A549 (cell line): ENCODE results near the gene TWIST2. TPM values are rescaled to one million over a fixed set of nuclear protein-coding genes. Genes with fewer than 3 reads are reported as not detected.
A peak's percentile ranks its signal among the peaks of the same experiment; 100 is the strongest.

Source experiments
- ATAC-seq, 2 experiments: fragments of 200-7000 bp in 1 of 2; fragments of >200 bp in 1 of 2; cut with Nextera tagmentation in 1 of 2; cut with Tn5 transposase in 1 of 2; 3 replicates each; pipeline versions ENCODE4 v1.8.0 to v1.9.1; 2018 to 2020; ENCODE audit warnings: mild to moderate bottlenecking in 1 of 2, moderate library complexity in 1 of 2
- CTCF ChIA-PET: fragments of 300-600 bp; sonication (Branson Sonifier 250); formaldehyde crosslinking; extraction: SDS; loops from one replicate; lab custom pipeline; 2021; ENCODE audit warnings: antibody characterized with exemption, inconsistent platforms; lab: Yijun Ruan, JAX
- POLR2A ChIA-PET: fragments of 350-600 bp; formaldehyde crosslinking; extraction: SDS; loops from one replicate; lab custom pipeline; 2021; ENCODE audit warnings: antibody characterized with exemption, inconsistent platforms; lab: Yijun Ruan, JAX
- DNase-seq, 2 experiments: peaks; one replicate each; pipeline versions ENCODE4 v3.0.0 to v3.0.0-alpha.2; 2011 to 2016; ENCODE audit warnings: low read depth in 1 of 2, low spot score in 1 of 2
- FAIRE-seq: peaks from 2 replicates; lab custom pipeline; 2011; peaks lifted over from hg19 to GRCh38; lab: Jason Lieb, UNC
- H3K27ac ChIP-seq, 2 experiments: fragments of >200 bp; sonication (Bioruptor Twin); formaldehyde crosslinking; 3 replicates each; pipeline ENCODE4 v1.5.1; 2016 to 2017
- H3K4me1 ChIP-seq: fragments of >200 bp; sonication (Bioruptor Twin); formaldehyde crosslinking; 3 replicates; pipeline ENCODE4 v1.6.1; 2016
- H3K4me2 ChIP-seq: fragments of >200 bp; sonication (Bioruptor Twin); formaldehyde crosslinking; 3 replicates; pipeline ENCODE4 v1.6.1; 2016
- H3K4me3 ChIP-seq: fragments of >200 bp; sonication (Bioruptor Twin); formaldehyde crosslinking; 3 replicates; pipeline ENCODE4 v1.5.1; 2016
- H3K9me3 ChIP-seq: fragments of >200 bp; sonication (Bioruptor Twin); formaldehyde crosslinking; 3 replicates; pipeline ENCODE4 v1.6.1; 2016
- CEBPB ChIP-seq, 2 experiments: fragments of >200 bp in 1 of 2; sonication (Bioruptor Twin) in 1 of 2; formaldehyde crosslinking in 1 of 2; IDR thresholded peaks; 2 replicates each; pipeline ENCODE4 v1.6.1; 2012 to 2016
- EHF ChIP-seq: fragments of 250-450 bp; sonication (Bioruptor Pico); IDR thresholded peaks from 2 replicates; pipeline ENCODE4 v1.5.0; 2020; ENCODE audit warnings: mild to moderate bottlenecking
- ELK1 ChIP-seq: fragments of 150-350 bp; IDR thresholded peaks from 2 replicates; pipeline ENCODE4 v1.6.1; 2014; ENCODE audit warnings: low read depth, mild to moderate bottlenecking, low read length
- EP300 ChIP-seq, 2 experiments: fragments of >200 bp; sonication (Bioruptor Twin); formaldehyde crosslinking; IDR thresholded peaks; 2 replicates in 1 of 2; 3 replicates in 1 of 2; pipeline ENCODE4 v1.6.1; 2016 to 2017
- ESRRA ChIP-seq: fragments of 150-350 bp; IDR thresholded peaks from 2 replicates; pipeline ENCODE4 v1.6.1; 2014; ENCODE audit warnings: mild to moderate bottlenecking, low read length, borderline replicate concordance
- FOXS1 ChIP-seq: fragments of 250-450 bp; sonication (Bioruptor Pico); IDR thresholded peaks from 2 replicates; pipeline ENCODE4 v1.5.0; 2020; ENCODE audit warnings: mild to moderate bottlenecking, moderate library complexity
- GATA3 ChIP-seq: IDR thresholded peaks from 2 replicates; pipeline ENCODE4 v1.6.1; 2012; ENCODE audit warnings: borderline replicate concordance
- HEYL ChIP-seq: fragments of 250-450 bp; sonication (Bioruptor Pico); IDR thresholded peaks from 2 replicates; pipeline ENCODE4 v1.8.0; 2021; ENCODE audit warnings: mild to moderate bottlenecking, moderate library complexity
- HOXB13 ChIP-seq: fragments of 250-450 bp; sonication (Bioruptor Pico); IDR thresholded peaks from 2 replicates; pipeline ENCODE4 v1.5.0; 2020; ENCODE audit warnings: low read depth, mild to moderate bottlenecking, moderate library complexity
- NFE2L2 ChIP-seq: fragments of 150-350 bp; conservative IDR thresholded peaks from 2 replicates; pipeline ENCODE4 v1.6.1; 2014; ENCODE audit warnings: low read length
- PBX3 ChIP-seq: IDR thresholded peaks from 2 replicates; pipeline ENCODE4 v1.6.1; 2012
- POLR2A ChIP-seq: IDR thresholded peaks from 2 replicates; pipeline ENCODE4 v1.6.1; 2012; ENCODE audit warnings: mild to moderate bottlenecking, low read length
- POLR2AphosphoS2 ChIP-seq: conservative IDR thresholded peaks from 2 replicates; pipeline ENCODE4 v1.6.1; 2012; ENCODE audit warnings: low read length, improper control_type of control experiment, inconsistent platforms
- REST ChIP-seq: fragments of 200-600 bp; sonication (generic); IDR thresholded peaks from 2 replicates; pipeline ENCODE4 v1.6.1; 2016; ENCODE audit warnings: antibody characterized with exemption, mild to moderate bottlenecking, moderate library complexity
- RNF2 ChIP-seq: fragments of 200-600 bp; sonication (generic); IDR thresholded peaks from 2 replicates; pipeline ENCODE4 v1.6.1; 2016; ENCODE audit warnings: low read depth, mild to moderate bottlenecking, antibody characterized with exemption, moderate library complexity, borderline replicate concordance
- WGBS: methylation state at CpG from one replicate; pipeline ENCODE4 v1.1.6; 2017; ENCODE audit errors: missing lambda C conversion rate; 5-methylcytosine and 5-hydroxymethylcytosine counted together
- polyA plus RNA-seq, 4 experiments: library from polyadenylated mRNA; depleted of rRNA in 3 of 4; stranded (reverse); fragments of >200 nt; fragmentation: RNase III in 1 of 4; extraction: RNeasy Plus Mini Kit Qiagen cat#74134 plus additional on column Dnase treatment in 1 of 4; gene quantifications; 2 replicates in 3 of 4; 3 replicates in 1 of 4; pipeline ENCODE4 v1.2.3, GENCODE V29; 2011 to 2017
- TF ChIP-seq, protein P1 (sequence below): IDR thresholded peaks from 2 replicates; pipeline ENCODE4 v1.6.1; 2012
- TF ChIP-seq, protein P2 (sequence below): fragments of >200 bp; sonication (Bioruptor Twin); formaldehyde crosslinking; IDR thresholded peaks from 3 replicates; pipeline ENCODE4 v1.5.1; 2016
- TF ChIP-seq, protein P3 (sequence below): fragments of 450-650 bp; IDR thresholded peaks from 2 replicates; pipeline ENCODE4 v1.6.1; 2014; ENCODE audit warnings: antibody characterized with exemption

TWIST2 gene
- polyA plus RNA-seq, 2 of the 4 experiments (the other 2 are of a cell fraction), result 7.1 to 8.2 TPM

DNA sequence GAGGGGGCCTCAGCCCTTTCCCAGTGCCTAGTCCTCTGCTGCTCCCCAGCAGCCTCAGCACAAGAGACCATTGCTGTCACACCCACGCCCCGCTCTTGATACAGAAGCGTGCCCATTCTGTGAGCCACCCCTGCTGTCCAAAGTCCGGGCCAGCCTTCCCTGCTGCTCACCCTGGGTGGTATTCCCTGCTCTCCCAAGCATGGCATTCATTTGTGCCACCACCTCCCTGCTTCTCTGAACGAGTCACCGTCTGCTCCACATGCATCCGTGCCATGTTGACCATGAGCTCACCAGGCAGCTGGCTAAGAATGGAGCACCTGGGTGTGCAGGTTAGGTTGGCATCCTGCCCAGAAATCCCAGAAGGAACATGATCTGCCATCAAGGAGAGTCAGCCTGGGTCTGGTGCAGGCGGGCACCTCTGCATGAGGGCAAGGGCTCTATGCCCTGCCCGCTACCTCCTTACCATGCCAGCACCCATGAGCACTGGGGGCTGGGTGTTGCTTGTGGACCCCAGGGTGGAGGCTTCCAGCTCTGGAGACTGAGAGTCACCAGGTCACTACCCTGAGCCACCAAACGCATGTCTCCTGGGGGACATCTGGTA, 63.0 kb downstream of the TWIST2 start:
- peak; percentile 9 to 41; a peak in 4 of 6 replicates for ATAC-seq
- H3K4me3 ChIP-seq, result no peak overlapping the region
- DNase-seq, result peak in 1 of 2 experiments; percentile 42
- TF ChIP-seq PBX3, result no peak
- TF ChIP-seq HEYL (CRISPR knock-in tag), result no peak
- no peak for TF ChIP-seq ESRRA
- TF ChIP-seq POLR2A, result no peak
- no peak for TF ChIP-seq EHF
- no peak for TF ChIP-seq ELK1
- TF ChIP-seq FOXS1 (CRISPR knock-in tag), result no peak
- TF ChIP-seq, protein P1, sequence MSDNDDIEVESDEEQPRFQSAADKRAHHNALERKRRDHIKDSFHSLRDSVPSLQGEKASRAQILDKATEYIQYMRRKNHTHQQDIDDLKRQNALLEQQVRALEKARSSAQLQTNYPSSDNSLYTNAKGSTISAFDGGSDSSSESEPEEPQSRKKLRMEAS, result no peak
- TF ChIP-seq NFE2L2, result no peak
- no peak for TF ChIP-seq POLR2AphosphoS2
- TF ChIP-seq, protein P2, sequence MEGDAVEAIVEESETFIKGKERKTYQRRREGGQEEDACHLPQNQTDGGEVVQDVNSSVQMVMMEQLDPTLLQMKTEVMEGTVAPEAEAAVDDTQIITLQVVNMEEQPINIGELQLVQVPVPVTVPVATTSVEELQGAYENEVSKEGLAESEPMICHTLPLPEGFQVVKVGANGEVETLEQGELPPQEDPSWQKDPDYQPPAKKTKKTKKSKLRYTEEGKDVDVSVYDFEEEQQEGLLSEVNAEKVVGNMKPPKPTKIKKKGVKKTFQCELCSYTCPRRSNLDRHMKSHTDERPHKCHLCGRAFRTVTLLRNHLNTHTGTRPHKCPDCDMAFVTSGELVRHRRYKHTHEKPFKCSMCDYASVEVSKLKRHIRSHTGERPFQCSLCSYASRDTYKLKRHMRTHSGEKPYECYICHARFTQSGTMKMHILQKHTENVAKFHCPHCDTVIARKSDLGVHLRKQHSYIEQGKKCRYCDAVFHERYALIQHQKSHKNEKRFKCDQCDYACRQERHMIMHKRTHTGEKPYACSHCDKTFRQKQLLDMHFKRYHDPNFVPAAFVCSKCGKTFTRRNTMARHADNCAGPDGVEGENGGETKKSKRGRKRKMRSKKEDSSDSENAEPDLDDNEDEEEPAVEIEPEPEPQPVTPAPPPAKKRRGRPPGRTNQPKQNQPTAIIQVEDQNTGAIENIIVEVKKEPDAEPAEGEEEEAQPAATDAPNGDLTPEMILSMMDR, result no peak
- TF ChIP-seq CEBPB (IDR thresholded peaks at IDR 0.05), result no peak
- TF ChIP-seq RNF2, result no peak
- TF ChIP-seq HOXB13 (CRISPR knock-in tag), result no peak
- no peak for TF ChIP-seq EP300 (IDR thresholded peaks at IDR 0.05)
- no peak for TF ChIP-seq REST
- TF ChIP-seq GATA3, result no peak
- TF ChIP-seq, protein P3, sequence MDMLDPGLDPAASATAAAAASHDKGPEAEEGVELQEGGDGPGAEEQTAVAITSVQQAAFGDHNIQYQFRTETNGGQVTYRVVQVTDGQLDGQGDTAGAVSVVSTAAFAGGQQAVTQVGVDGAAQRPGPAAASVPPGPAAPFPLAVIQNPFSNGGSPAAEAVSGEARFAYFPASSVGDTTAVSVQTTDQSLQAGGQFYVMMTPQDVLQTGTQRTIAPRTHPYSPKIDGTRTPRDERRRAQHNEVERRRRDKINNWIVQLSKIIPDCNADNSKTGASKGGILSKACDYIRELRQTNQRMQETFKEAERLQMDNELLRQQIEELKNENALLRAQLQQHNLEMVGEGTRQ, result no peak
- 79% methylated on average over 10 of the region's 10 CpGs for WGBS
- POLR2A ChIA-PET, result no interaction called here
- H3K27ac ChIP-seq, result peak overlapping the region in 1 of 2 experiments; percentile 35; a peak in 1 of 6 replicates
- peaks cover 26% of the 10 kb centered on the region; the same call in 2 of the 3 replicates for H3K4me1 ChIP-seq
- no peak for FAIRE-seq
- no peaks in the 10 kb centered on the region; the same call in 2 of the 3 replicates for H3K9me3 ChIP-seq
- CTCF ChIA-PET, result interaction anchor here (1.8 kb wide), 1 partner anchor 10 kb away, joined by 4 read pairs; no protein-coding TSS in a partner anchor
- H3K4me2 ChIP-seq, result peak overlapping the region; percentile 27
